GM12874 (cell line): Measurements from ENCODE around the gene NUP85.
A peak's percentile ranks its signal among the peaks of the same experiment; 100 is the strongest.

Experiments used
- CTCF ChIP-seq: IDR thresholded peaks from 2 replicates; pipeline ENCODE4 v1.5.1; 2011; ENCODE audit warnings: low read depth, mild to moderate bottlenecking, control low read depth, low read length, moderate library complexity; ENCODE audit not compliant: insufficient read depth

The NUP85 gene

GRCh38 chr17:75188614-75189013 is 16.9 kb upstream of the NUP85 start:
- no peak for TF ChIP-seq CTCF

- no peak for TF ChIP-seq CTCF
Observed at GRCh38 chr17:75191584-75191983, 13.9 kb upstream of the NUP85 start.

GRCh38 chr17:75194879-75195278 is 10.6 kb upstream of the NUP85 start:
- no peak for TF ChIP-seq CTCF

GRCh38 chr17:75199886-75200618 is 5.4 kb upstream of the NUP85 start:
- TF ChIP-seq CTCF = no peak

- peak; percentile 22; the same call in 1 of the 2 replicates for TF ChIP-seq CTCF
Observed at GRCh38 chr17:75205793-75206163, 299 bp downstream of the NUP85 start.

GRCh38 chr17:75207760-75208159 is 2.3 kb downstream of the NUP85 start:
- TF ChIP-seq CTCF = no peak

- no peak for TF ChIP-seq CTCF
Observed at GRCh38 chr17:75208161-75208560, 2.7 kb downstream of the NUP85 start.
